Subcutaneous abdominal adipose tissue (tissue), 5 donors: Measurements from ENCODE around the gene SAMD4B.

Experiments used
- H3K27ac ChIP-seq: one replicate; pipeline ENCODE4 v1.7.0; 2013; ENCODE audit warnings: low read depth, mild to moderate bottlenecking, inconsistent platforms, low read length, moderate library complexity
- H3K27me3 ChIP-seq, 5 donors: one replicate each; pipeline ENCODE4 v1.7.0; 2013; ENCODE audit warnings: low read length in 5 of 5, inconsistent platforms in 1 of 5; ENCODE audit not compliant: control insufficient read depth in 5 of 5, insufficient read depth in 4 of 5
- H3K36me3 ChIP-seq, 5 donors: one replicate each; pipeline ENCODE4 v1.7.0; 2013; ENCODE audit warnings: low read length in 5 of 5; ENCODE audit not compliant: control insufficient read depth in 5 of 5, insufficient read depth in 5 of 5
- H3K4me1 ChIP-seq, 5 donors: one replicate each; pipeline ENCODE4 v1.7.0; 2013; ENCODE audit warnings: low read length in 5 of 5, mild to moderate bottlenecking in 3 of 5, moderate library complexity in 1 of 5; ENCODE audit not compliant: control insufficient read depth in 5 of 5, insufficient read depth in 5 of 5
- H3K4me3 ChIP-seq, 5 donors: one replicate each; pipeline ENCODE4 v1.7.0; 2013; ENCODE audit warnings: low read length in 5 of 5, low read depth in 1 of 5
- H3K9ac ChIP-seq, 5 donors: one replicate each; pipeline ENCODE4 v1.7.0; 2013; ENCODE audit warnings: low read length in 5 of 5, mild to moderate bottlenecking in 4 of 5, moderate library complexity in 3 of 5
- H3K9me3 ChIP-seq, 5 donors: one replicate each; pipeline ENCODE4 v1.7.0; 2013; ENCODE audit warnings: low read length in 5 of 5; ENCODE audit not compliant: control insufficient read depth in 5 of 5
- donor health status: healthy.
- donor health status: healthy.
- donor health status: healthy.
- donor health status: healthy.
- donor health status: healthy.

The SAMD4B gene

DNA sequence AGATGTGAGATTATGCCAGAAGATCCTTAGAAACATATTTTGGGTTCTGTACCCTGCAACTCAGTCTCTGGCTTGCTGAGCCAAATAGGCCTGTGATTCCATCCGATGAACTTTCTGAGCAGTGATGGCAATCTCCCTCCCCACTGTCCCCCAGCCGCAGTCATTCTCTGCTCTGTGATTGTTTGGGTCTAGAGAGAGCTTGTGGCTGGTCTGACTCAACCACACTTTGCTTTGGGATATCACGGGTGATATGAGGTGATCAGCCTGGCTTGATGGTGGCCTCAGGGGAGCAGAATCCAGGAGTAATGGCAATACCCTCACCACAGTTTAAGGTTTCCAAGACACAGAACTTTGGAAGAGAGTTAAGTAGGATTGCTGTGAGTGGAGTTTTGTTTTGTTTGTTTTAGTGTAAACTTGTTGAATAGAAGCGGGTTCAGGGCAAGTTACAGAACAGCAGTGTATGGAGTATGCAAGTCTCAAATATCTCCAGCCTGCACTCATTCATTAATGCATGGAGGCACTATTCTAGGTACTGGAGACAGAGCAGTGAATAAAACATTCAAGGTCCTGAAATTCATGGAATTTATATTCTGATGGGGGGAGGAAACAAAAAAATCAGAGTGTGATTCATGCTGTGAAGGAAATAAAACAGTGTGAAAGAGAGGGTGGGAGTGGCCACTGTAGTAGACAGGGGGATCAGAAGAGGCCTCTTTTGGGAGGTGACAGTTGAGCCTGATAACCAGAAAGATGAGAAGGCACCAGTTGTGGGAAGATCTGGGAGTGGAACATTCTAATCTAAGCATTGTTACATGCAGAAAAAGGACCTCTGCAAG, 5.3 kb downstream of the SAMD4B start:
- no peaks in the 10 kb centered on the region for H3K27me3 ChIP-seq
- no peaks in the 10 kb centered on the region for H3K9me3 ChIP-seq
- H3K27ac ChIP-seq, result no peak overlapping the region
- H3K4me3 ChIP-seq, result no peak overlapping the region
- H3K36me3 ChIP-seq, result peaks cover 8 to 52% (median 22%) of the 10 kb centered on the region in 5 donors
- H3K4me1 ChIP-seq, result peaks cover 0 to 45% (median 41%) of the 10 kb centered on the region in 5 donors
- peak overlapping the region in 1 of 5 donors; percentile 1 for H3K9ac ChIP-seq

GRCh38 chr19:39349326-39349725, 7.1 kb downstream of the SAMD4B start:
- Histone ChIP-seq H3K9ac (peak overlapping the region in 1 of 5 donors; percentile 3), H3K27me3 (no peaks in the 10 kb centered on the region), H3K27ac (no peak overlapping the region), H3K4me1 (peaks cover 0 to 38% (median 30%) of the 10 kb centered on the region in 5 donors), H3K4me3 (no peak overlapping the region), H3K9me3 (no peaks in the 10 kb centered on the region), H3K36me3 (peaks cover 14 to 64% (median 33%) of the 10 kb centered on the region in 5 donors)

GRCh38 chr19:39350156-39350555, 7.9 kb downstream of the SAMD4B start:
- peaks cover 14 to 72% (median 38%) of the 10 kb centered on the region in 5 donors for H3K36me3 ChIP-seq
- no peak overlapping the region for H3K4me3 ChIP-seq
- H3K27ac ChIP-seq, result no peak overlapping the region
- no peaks in the 10 kb centered on the region for H3K27me3 ChIP-seq
- H3K9me3 ChIP-seq, result no peaks in the 10 kb centered on the region
- no peak overlapping the region for H3K9ac ChIP-seq
- peaks cover 0 to 36% (median 26%) of the 10 kb centered on the region in 5 donors for H3K4me1 ChIP-seq

DNA sequence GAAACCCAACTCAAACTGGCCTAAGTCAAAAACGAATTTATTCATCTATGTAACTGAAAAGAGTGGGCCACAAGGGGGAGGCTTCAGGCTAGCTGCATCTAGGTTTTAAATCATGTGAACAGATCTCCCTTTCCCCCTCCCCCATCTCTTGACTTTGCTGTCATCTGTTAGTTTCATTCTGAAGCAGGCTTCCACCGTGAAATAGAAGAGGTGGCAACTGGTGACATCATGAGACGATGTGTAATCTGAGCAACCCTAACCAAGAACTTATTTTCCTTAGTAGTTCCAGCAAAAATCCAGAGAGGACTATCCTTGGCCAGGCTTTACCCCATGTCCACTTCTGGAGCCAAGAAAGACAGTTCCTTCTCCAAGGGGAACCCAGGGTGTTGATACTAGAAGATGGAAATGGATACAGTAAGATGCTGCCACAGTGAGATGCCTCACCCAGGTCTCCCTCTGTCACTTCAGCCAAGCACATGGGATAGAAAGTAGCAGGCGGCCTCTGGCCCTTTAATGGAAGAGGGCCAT, 9.4 kb downstream of the SAMD4B start:
- H3K27ac ChIP-seq, result peak overlapping the region; percentile 33
- no peaks in the 10 kb centered on the region for H3K9me3 ChIP-seq
- H3K27me3 ChIP-seq, result no peaks in the 10 kb centered on the region
- peaks cover 0 to 30% (median 14%) of the 10 kb centered on the region in 5 donors for H3K4me1 ChIP-seq
- H3K4me3 ChIP-seq, result no peak overlapping the region
- H3K36me3 ChIP-seq, result peaks cover 14 to 75% (median 53%) of the 10 kb centered on the region in 5 donors
- peak overlapping the region in 2 of 5 donors; percentile 23 to 44 for H3K9ac ChIP-seq

DNA sequence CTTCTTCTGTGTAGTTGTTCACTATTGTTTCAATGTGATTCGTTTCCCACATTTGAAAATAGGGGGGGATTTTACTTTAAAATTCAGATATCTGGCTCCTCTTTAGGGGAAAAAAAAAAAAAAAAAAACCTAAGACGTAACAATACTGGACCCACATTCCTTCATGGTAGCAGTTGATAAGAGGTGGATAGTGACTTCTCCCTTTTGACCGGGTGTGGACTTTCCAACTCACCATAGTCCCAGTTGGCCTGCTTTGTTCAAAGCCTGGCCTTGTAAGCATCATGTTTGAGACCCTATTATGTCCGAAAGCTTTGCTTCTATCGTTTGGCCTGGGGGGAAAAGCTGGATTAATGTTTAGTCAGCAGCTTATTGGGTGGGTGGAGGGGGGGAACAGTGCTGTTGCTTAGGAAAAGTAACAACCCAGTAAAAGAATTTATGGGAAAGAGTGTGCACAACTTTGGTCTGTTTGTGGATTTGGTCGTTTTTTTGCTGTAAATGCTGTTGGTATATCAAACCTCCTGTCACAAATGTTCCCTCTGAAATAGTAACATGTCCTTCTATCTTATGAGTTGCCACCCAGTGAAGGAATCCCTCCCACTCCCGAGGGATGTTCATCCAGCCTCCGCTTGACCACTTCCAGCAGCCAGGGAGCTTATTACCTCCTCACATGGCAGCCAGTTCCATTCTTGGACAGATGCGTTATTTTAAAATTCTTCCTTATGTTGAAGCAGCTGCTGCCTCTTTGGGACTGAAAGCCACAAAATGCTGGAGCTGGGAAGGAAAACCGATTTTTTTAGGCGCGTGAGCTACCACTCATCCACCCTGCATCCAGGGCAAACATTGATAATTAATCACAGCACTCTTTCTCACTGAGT, 10.4 kb downstream of the SAMD4B start:
- Histone ChIP-seq H3K27ac (peak overlapping the region; percentile 33), H3K9ac (peak overlapping the region in 1 of 5 donors; percentile 14), H3K9me3 (no peaks in the 10 kb centered on the region), H3K27me3 (no peaks in the 10 kb centered on the region), H3K4me3 (no peak overlapping the region), H3K4me1 (peaks cover 0 to 27% (median 14%) of the 10 kb centered on the region in 5 donors), H3K36me3 (peaks cover 18 to 82% (median 63%) of the 10 kb centered on the region in 5 donors)

- no peak overlapping the region for H3K9ac ChIP-seq
- H3K4me1 ChIP-seq, result peaks cover 0 to 27% (median 14%) of the 10 kb centered on the region in 5 donors
- H3K27me3 ChIP-seq, result no peaks in the 10 kb centered on the region
- no peak overlapping the region for H3K27ac ChIP-seq
- peaks cover 18 to 86% (median 68%) of the 10 kb centered on the region in 5 donors for H3K36me3 ChIP-seq
- H3K9me3 ChIP-seq, result no peaks in the 10 kb centered on the region
- no peak overlapping the region for H3K4me3 ChIP-seq
Observed at GRCh38 chr19:39355253-39355652, 13.0 kb downstream of the SAMD4B start.

GRCh38 chr19:39356073-39356472, 13.9 kb downstream of the SAMD4B start:
- H3K27me3 ChIP-seq, result no peaks in the 10 kb centered on the region

GRCh38 chr19:39356647-39357046, 14.4 kb downstream of the SAMD4B start:
- Histone ChIP-seq H3K9me3 (no peaks in the 10 kb centered on the region), H3K9ac (no peak overlapping the region), H3K4me1 (peaks cover 0 to 21% (median 7%) of the 10 kb centered on the region in 5 donors), H3K36me3 (peaks cover 22 to 85% (median 76%) of the 10 kb centered on the region in 5 donors), H3K27me3 (no peaks in the 10 kb centered on the region), H3K4me3 (no peak overlapping the region), H3K27ac (no peak overlapping the region)

More at GRCh38 chr19:39356073-39356472, 13.9 kb downstream of the SAMD4B start:
- Histone ChIP-seq H3K9me3 (no peaks in the 10 kb centered on the region), H3K9ac (no peak overlapping the region), H3K36me3 (peaks cover 22 to 89% (median 76%) of the 10 kb centered on the region in 5 donors), H3K4me3 (no peak overlapping the region), H3K4me1 (peaks cover 0 to 26% (median 12%) of the 10 kb centered on the region in 5 donors), H3K27ac (no peak overlapping the region)

DNA sequence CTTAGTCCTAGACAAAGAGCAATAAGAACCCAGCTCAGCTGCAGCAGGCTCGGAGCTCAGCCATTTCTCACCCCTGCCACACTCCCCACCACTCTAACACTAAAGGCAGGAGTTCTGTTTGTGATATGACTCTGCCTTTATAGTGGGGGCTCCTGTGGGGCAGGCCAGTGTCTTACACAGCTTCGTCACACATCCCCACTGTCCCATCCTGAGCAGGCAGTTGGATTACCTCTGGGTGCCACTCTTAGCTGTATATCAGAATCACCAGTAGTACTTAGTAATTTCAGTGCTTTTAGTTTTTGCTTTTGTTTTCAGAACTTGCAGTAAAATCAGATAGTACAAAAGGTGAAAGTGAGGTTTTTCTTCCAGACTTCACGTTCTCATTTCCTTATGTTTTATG, 16.8 kb downstream of the SAMD4B start:
- H3K9me3 ChIP-seq, result no peaks in the 10 kb centered on the region
- H3K4me3 ChIP-seq, result no peak overlapping the region
- H3K4me1 ChIP-seq, result peaks cover 3 to 24% (median 18%) of the 10 kb centered on the region in 5 donors
- peaks cover 19 to 91% (median 80%) of the 10 kb centered on the region in 5 donors for H3K36me3 ChIP-seq
- H3K27me3 ChIP-seq, result no peaks in the 10 kb centered on the region
- no peak overlapping the region for H3K9ac ChIP-seq
- no peak overlapping the region for H3K27ac ChIP-seq
